Endothelial cell of umbilical vein (primary cell): ENCODE data around the gene TMEM186.

Experiments used
- CTCF ChIP-seq, 2 donors: IDR thresholded peaks; 1 replicate in 1 of 2; 2 replicates in 1 of 2; pipeline ENCODE4 v1.5.1; 2011; ENCODE audit warnings: low read length in 2 of 2, mild to moderate bottlenecking in 2 of 2, moderate library complexity in 2 of 2, control low read depth in 1 of 2, inconsistent platforms in 1 of 2, low read depth in 1 of 2; ENCODE audit not compliant: insufficient read depth in 1 of 2; ENCODE audit errors: extremely low read depth in 1 of 2
- EZH2 ChIP-seq: IDR thresholded peaks from 2 replicates; pipeline ENCODE4 v1.6.1; 2012; ENCODE audit warnings: borderline replicate concordance, low read depth, mild to moderate bottlenecking, moderate library complexity, low read length, inconsistent platforms; ENCODE audit not compliant: severe bottlenecking
- GATA2 ChIP-seq: IDR thresholded peaks from 2 replicates; pipeline ENCODE4 v1.7.0; 2011; ENCODE audit warnings: low read depth, mild to moderate bottlenecking, moderate library complexity, mixed read lengths, low read length; ENCODE audit not compliant: insufficient read length, insufficient read depth
- POLR2A ChIP-seq: IDR thresholded peaks from 2 replicates; pipeline ENCODE4 v1.6.1; 2012; ENCODE audit warnings: low read depth, mild to moderate bottlenecking, control low read depth, low read length

- no peak for TF ChIP-seq CTCF (IDR thresholded peaks at IDR 0.05; ENCODE audit: extremely low read depth in 1 of 2, insufficient read depth in 1 of 2, low read depth in 1 of 2, low read length in 2 of 2)
- no peak for TF ChIP-seq POLR2A
- no peak for TF ChIP-seq GATA2
- no peak for TF ChIP-seq EZH2
Observed at GRCh38 chr16:8763899-8764298, 33.5 kb downstream of the TMEM186 start.
